Stimulated activated CD8-positive, alpha-beta memory T cell treated with anti-CD3 and anti-CD28 coated beads, Interleukin-12 subunit alpha, Interleukin-12 subunit beta, amount 100 ng/mL, for 24 hours (primary cell): ENCODE measurements around the gene CYP27B1.

ENCODE experiments used
- DNase-seq: peaks from one replicate; pipeline ENCODE4 v3.0.0-alpha.2; 2020; ENCODE audit errors: extremely low read depth

Gene CYP27B1

GRCh38 chr12:57765698-57766463 is 997 bp downstream of the CYP27B1 start:
- DNase-seq, result no peak

GRCh38 chr12:57765003-57765697 is 1.7 kb downstream of the CYP27B1 start:
- DNase-seq, result no peak

GRCh38 chr12:57764662-57765002 is 2.2 kb downstream of the CYP27B1 start:
- DNase-seq, result no peak

GRCh38 chr12:57763881-57764661 is 2.8 kb downstream of the CYP27B1 start:
- DNase-seq, result no peak

- DNase-seq, result no peak
Observed at GRCh38 chr12:57762463-57762862, 4.4 kb downstream of the CYP27B1 start.

GRCh38 chr12:57761391-57761998 is 5.4 kb downstream of the CYP27B1 start:
- DNase-seq, result no peak

- DNase-seq, result no peak
Observed at GRCh38 chr12:57760347-57760982, 6.4 kb downstream of the CYP27B1 start.

- DNase-seq, result no peak
Observed at GRCh38 chr12:57759360-57759980, 7.4 kb downstream of the CYP27B1 start.

GRCh38 chr12:57758552-57759359 is 8.1 kb downstream of the CYP27B1 start:
- DNase-seq, result no peak

- no peak for DNase-seq
Observed at GRCh38 chr12:57757771-57758170, 9.1 kb downstream of the CYP27B1 start.

- no peak for DNase-seq
Observed at GRCh38 chr12:57756406-57757341, 10.2 kb downstream of the CYP27B1 start.

- DNase-seq, result no peak
Observed at GRCh38 chr12:57755454-57756372, 11.2 kb downstream of the CYP27B1 start.

- no peak for DNase-seq
Observed at GRCh38 chr12:57755194-57755453, 11.8 kb downstream of the CYP27B1 start.

GRCh38 chr12:57754411-57755193 is 12.3 kb downstream of the CYP27B1 start, which contains the start of gene MARCHF9:
TSS of gene MARCHF9 (plus strand) at chr12:57755103. CDS start at chr12:57755529, 426 bp downstream.
- no peak for DNase-seq

GRCh38 chr12:57753756-57754337 is 13.0 kb downstream of the CYP27B1 start:
- DNase-seq, result no peak

- no peak for DNase-seq
Observed at GRCh38 chr12:57752668-57753000, 14.2 kb downstream of the CYP27B1 start.
